Erythroblast (primary cell): ENCODE measurements around the gene MOB1B.

ENCODE experiments used
- DNase-seq, 2 experiments: peaks; one replicate each; lab custom pipeline; 2025; lab: John Stamatoyannopoulos, UW
- GATA1 ChIP-seq: IDR thresholded peaks from 2 replicates; pipeline ENCODE4 v1.6.1; 2011; ENCODE audit warnings: low read depth, mild to moderate bottlenecking, control low read depth, low read length, moderate library complexity
- POLR2A ChIP-seq: IDR thresholded peaks from 2 replicates; pipeline ENCODE4 v1.6.1; 2011; ENCODE audit warnings: mild to moderate bottlenecking, low read length

The MOB1B gene

GRCh38 chr4:70901984-70902576 lies at the start of gene MOB1B:
MOB1B (plus strand) TSS chr4:70902369; CDS start chr4:70902537, 168 bp downstream.
- TF ChIP-seq POLR2A (no peak), GATA1 (no peak)
- peak; percentile 88 to 91 for DNase-seq

- TF ChIP-seq POLR2A = no peak
- TF ChIP-seq GATA1 = no peak
Observed at GRCh38 chr4:70855464-70855863, 46.7 kb upstream of the MOB1B start.

GRCh38 chr4:70858454-70858853 lies 43.7 kb upstream of the MOB1B start:
- TF ChIP-seq GATA1 (no peak), POLR2A (no peak)
- no peak for DNase-seq

More at GRCh38 chr4:70855464-70855863, 46.7 kb upstream of the MOB1B start:
- peak; percentile 75 to 77 for DNase-seq

- DNase-seq = no peak
- TF ChIP-seq POLR2A = no peak
- no peak for TF ChIP-seq GATA1
Observed at GRCh38 chr4:70859066-70859465, 43.1 kb upstream of the MOB1B start.

- TF ChIP-seq POLR2A (no peak), GATA1 (no peak)
- no peak for DNase-seq
Observed at GRCh38 chr4:70863099-70863790, 38.9 kb upstream of the MOB1B start.

DNA sequence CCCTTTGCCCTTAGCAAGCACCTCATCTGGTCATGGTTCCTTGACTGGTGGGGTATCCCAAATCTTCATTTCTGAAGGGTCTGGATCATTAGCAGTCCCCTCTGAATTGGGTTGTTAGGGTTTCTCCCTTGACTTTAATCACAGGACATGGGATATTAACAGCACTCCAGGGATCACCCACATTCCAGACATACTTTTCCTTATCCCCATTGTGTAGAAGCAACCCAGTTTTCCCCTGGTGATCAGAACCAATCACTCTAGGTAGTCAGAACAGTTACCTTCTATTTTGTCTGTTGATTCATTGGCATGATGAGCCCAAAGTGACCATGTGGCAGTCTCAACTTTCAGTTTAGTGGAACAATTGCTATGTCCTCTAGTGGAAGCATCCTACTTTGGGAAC lies 33.4 kb upstream of the MOB1B start:
- TF ChIP-seq GATA1 (no peak), POLR2A (no peak)
- no peak for DNase-seq

- TF ChIP-seq GATA1 = no peak
- TF ChIP-seq POLR2A = no peak
- DNase-seq = no peak
Observed at GRCh38 chr4:70873216-70873615, 29.0 kb upstream of the MOB1B start.

- DNase-seq = no peak
- no peak for TF ChIP-seq POLR2A
- no peak for TF ChIP-seq GATA1
Observed at GRCh38 chr4:70874268-70875156, 27.7 kb upstream of the MOB1B start.

DNA sequence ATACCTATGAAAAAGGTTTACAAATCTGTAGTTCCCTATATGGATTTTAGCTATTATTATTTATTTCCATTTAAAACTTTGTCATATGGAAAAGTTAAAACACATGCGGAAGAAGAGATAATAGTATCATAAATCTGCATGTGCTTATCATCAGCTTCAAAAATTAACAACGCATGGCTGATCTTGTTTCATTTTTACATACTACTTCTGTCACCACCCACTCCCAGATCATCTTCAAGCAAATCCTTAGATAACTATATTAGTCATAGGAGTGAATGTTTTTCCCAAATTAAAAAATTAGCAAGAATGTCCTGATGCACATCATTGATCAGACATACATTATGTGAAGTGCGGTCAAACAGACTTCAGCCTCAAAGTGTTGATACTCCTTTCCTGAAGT lies 24.6 kb upstream of the MOB1B start:
- TF ChIP-seq POLR2A = no peak
- TF ChIP-seq GATA1 = no peak
- DNase-seq = peak; percentile 31 to 55

DNA sequence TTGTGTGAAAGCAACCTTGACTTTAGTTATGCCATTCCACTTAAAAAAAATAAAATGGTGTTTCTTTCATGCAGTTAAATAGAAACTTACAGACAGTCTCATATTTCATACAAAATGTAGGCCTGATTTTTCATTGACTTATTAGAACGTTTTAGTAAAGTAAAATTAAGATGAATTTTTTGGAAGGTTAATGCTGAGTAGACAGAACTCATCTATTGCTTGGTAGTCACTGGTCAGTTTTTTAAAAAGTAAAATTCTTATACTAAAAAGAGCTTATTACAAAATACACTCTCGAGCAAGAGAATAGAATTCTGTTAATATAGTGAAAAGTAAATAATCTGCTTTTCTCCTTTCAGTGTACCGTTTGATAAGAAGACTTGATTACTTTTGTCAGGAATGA lies 21.4 kb upstream of the MOB1B start:
- DNase-seq = no peak
- TF ChIP-seq POLR2A (no peak), GATA1 (no peak)

GRCh38 chr4:70885174-70885573 lies 17.0 kb upstream of the MOB1B start:
- DNase-seq = no peak
- no peak for TF ChIP-seq POLR2A
- TF ChIP-seq GATA1 = no peak

- TF ChIP-seq POLR2A = no peak
- no peak for TF ChIP-seq GATA1
- DNase-seq = no peak
Observed at GRCh38 chr4:70892086-70892769, 9.9 kb upstream of the MOB1B start.

DNA sequence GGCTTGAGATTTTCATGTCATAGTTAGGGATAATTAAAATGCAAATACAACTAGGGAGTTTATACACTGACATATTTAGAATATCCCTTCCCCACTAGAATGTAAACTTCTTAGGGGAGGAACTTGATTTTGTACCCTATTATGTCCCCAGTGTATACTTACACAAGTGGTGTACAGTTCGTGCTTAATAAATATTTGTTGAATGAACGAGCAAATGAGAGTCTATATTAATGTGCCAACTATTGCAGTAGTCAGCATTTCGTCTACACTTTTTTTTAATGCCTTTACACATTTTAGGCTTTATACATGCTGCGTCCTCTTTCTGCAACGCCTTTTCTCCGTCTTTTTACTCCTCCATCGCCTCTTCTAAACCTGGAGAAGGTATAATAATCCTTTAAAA lies 8.4 kb upstream of the MOB1B start:
- TF ChIP-seq GATA1 (no peak), POLR2A (no peak)
- no peak for DNase-seq
